NOMO-1 (cell line): ENCODE results near the gene ZBTB46.
"Not testable (repeated sequence)": the region's sequence is repeated elsewhere in the genome, so short reads cannot be mapped to it uniquely, and the experiment has no call there.

Source experiments
- DNase-seq, 2 experiments: peaks; one replicate each; lab custom pipeline; 2025; ENCODE audit not compliant: unreplicated experiment in 2 of 2; lab: John Stamatoyannopoulos, UW

The ZBTB46 gene

DNA sequence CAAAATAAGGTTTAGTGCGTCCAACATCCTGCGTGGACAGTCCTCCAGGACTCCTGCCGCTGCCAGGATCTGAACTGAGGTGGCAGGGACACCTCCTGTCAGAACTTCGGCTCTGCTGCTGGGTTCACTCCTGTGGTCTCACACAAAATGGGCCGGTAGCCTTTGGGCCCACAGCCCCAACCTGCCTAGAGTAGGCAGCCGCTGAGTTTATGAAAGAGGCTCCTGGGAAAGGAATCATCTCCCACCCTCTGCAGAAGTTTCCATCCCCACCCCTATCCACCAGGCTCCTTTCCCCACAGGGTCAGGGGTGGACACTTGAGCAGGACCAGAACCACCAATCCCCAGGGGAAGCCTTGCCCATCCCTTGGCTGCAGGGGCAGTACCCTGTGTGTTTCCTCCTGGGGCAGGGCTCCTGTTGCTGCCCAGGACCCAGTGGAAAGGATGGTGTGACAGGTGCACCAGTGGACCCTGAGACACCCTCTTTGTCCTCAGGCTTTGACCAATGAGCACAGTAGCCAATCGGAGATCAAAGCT, 28.2 kb upstream of the ZBTB46 start:
- no peak for DNase-seq

GRCh38 chr20:63858393-63859165, 27.5 kb upstream of the ZBTB46 start:
- no peak for DNase-seq

- DNase-seq, result no peak
Measured at GRCh38 chr20:63857764-63858392, 26.8 kb upstream of the ZBTB46 start.

- no peak for DNase-seq
Measured at GRCh38 chr20:63856098-63856511, 25.0 kb upstream of the ZBTB46 start.

DNA sequence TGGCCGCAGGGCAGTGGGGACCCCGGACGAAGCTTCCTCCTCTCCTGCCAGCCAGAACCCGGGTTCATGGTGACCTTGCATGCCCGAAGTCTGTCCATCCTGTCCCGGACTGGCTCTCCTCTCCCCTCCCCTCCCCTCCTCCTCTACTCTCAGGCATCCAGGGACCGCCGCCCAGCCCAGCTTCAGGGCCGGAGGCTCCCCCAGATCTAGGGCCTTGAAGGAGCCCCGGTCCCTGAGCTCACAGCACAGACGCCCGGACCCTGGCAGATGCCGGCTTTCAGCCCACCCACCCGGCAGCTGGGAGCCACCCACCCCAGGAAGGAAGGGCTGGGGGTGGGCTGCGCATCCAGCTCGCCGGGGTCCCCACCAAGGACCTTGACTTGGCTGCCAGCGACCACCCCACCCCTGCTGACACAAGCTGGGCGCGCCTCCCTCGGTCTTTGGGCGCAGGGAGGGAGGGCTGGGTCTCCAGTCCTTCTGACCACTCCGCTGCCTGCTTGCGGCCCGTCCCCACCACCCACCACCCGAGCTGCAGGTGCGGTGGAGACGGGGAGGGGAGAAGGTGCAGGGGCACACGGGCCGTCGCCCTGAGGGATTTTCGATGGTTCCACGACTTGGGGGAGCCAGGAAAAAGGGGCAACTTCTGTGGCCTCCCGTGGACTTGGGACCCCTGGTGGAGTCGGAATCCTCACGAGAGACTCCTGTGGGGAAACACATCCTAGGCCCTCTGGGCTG, 24.5 kb upstream of the ZBTB46 start:
- no peak for DNase-seq

GRCh38 chr20:63854766-63855362, 23.8 kb upstream of the ZBTB46 start:
- no peak for DNase-seq

DNA sequence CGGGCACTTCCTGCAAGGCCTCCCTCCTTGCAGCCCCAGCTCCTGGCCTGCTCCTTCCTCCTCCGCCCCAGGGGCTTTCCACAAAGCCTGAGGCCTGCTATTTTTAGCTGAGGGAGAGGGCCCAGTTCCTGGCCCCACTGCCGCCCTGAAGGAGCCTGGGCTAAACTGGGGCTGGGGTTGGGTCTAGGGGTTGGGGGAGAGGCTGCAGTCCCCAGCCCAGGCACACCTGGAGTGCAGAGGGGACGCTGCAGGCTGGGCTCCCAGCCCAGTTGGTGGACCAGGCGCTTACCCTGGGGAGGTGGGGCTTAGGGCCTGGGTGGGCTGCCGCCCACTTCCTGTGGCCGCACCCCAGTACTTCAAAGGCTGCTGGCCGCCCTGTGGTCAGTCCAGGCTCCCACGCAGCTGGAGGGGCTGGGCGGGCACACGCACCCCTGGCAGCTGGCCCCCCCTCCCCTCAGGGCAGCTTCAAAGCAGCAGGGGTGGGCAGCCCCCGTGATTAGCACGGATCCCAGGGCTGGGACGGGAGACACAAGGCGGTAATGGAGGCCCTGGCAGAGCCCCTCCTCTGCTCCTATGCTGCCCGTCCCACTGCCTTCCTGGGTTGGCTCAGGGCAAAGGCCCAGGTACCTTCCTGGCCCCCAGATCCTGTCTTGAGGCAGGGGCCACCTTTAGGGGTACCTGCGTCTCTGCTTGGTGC, 23.2 kb upstream of the ZBTB46 start:
- no peak for DNase-seq

GRCh38 chr20:63853733-63854068, 22.6 kb upstream of the ZBTB46 start:
- not testable (repeated sequence) for DNase-seq

GRCh38 chr20:63851548-63851943, 20.5 kb upstream of the ZBTB46 start:
- not testable (repeated sequence) for DNase-seq

DNA sequence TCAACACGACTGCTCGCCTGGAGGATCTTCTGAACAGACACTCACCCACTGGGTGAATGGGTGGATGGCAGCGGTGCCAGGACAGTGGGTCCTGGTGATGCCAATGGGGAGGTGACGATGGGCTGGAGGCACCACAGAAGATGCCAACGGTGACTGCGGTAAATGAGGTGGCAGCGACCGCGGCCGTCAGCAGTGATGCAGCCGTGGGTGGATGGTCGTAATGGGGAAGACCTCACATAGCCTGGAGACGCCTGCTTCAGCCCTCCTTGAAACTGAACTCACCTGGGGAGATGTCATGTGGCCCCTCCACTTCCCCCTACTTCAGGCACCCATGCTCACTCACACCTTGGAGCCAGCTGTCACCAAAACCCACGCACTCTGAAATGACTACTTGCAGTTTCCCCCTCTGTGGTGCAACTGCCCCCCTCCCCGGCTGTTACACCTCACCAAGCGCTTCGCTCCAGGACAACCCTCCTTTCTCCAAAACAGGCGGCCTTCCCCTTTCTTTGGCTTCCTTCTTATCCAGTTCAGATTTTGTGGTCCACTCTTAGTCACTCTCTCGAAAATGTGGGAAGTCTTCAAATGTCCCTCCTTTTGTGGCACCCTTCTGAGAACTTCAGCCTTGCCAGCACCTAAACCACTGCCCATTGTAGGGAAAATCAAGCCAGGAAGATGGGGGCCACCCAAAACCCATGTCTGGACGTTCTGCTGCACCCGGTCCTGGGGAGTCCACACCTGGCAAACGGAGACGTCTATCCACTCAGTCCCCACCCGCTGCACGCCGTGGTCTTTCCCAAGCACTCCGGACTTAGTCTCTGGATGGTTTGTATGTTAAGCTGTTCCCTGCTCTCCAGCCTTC, 19.9 kb upstream of the ZBTB46 start:
- no peak for DNase-seq

DNA sequence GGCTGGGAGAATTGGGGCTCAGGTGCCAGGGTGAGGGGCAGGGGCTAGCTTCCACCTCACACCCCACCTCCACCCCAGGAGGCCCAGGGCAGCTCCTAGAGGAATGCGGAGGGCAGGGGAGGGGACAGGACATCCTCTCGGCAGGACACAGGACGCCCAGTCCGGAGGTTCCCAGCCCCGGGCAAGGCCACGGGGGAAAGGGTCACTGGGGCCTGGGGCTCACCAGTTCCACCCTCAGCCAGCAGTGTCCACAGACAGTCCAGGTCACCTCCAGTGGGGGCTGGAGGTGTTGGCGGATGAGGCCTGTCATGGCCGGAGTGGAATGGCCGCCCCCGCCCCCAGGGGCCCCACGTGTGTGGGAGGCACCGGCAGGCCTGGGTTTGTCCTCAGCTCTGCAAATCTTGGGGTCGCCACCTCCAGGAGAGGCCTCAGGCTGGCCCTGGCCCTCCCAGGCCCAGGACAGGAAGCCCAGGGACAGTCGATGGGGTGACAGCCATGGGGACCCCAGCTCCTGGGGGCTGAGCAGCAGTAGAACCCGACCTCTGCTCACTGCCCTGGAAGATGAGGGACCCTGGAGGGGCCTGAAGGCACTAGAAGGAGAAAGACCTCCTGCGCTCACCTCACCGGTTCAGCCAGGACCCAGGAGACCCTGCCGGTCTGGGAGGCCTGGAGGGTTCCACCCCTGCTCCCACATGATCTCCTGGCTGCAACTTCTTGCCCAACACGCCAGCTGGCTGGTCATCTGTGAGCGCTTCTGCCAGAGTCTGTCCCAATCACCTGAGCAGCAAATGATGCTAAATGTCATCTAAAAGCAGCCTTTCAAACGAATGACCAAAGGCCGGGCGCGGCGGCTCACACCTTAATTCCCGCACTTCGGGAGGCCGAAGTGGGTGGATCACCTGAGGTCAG, 17.2 kb upstream of the ZBTB46 start:
- no peak for DNase-seq

- DNase-seq, result no peak
Measured at GRCh38 chr20:63847237-63848002, 16.4 kb upstream of the ZBTB46 start.

GRCh38 chr20:63846888-63847236, 15.8 kb upstream of the ZBTB46 start:
- DNase-seq, result no peak

GRCh38 chr20:63846128-63846771, 15.2 kb upstream of the ZBTB46 start:
- no peak for DNase-seq

- no peak for DNase-seq
Measured at GRCh38 chr20:63844511-63844991, 13.5 kb upstream of the ZBTB46 start.

DNA sequence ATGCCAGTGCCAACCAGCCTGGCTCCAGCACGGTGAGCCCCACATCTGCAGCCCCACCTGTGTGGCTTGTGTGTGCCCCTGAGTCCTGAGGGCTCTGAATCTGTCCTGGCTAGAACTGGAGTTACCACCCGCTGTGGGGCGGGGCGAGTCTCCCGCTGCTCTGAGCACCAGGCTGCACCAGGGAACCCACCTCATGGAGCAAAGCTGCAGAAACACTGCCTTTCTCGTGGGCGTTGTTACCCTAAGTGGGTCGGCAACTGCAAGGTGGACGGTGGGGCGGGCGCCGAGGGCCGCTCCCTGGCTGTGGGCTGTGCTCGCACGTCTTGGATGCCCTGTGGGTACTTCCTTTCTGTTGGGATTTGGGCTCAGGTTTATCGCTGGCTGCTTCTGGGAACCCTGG, 12.7 kb upstream of the ZBTB46 start:
- DNase-seq, result no peak

DNA sequence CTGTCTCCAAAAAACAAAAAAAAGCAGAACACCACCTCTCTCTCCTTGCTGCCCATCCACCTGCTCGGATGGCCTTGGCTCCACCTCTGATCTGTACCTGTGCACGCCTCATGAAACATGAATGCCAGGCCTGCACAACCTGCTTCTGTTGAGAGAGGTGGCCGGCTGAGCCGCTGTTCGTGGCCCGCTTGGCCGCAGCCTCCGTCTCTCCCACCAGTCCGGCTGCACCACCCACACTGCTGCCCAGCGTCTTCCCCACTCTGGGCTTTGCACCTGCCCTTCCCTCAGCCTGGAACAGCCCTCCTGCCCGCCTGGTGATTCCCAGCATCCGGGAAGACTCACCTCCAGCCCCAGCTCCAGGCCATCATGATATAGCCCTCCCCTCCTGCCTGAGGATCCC, 12.2 kb upstream of the ZBTB46 start:
- DNase-seq, result no peak
